HEK293T (cell line): Measurements from ENCODE around the gene CCDC157.
A peak's percentile ranks its signal among the peaks of the same experiment; 100 is the strongest.

Experiments
- CTCF ChIA-PET: fragments of 350-600 bp; formaldehyde crosslinking; extraction: SDS; loops from one replicate; lab custom pipeline; 2021; ENCODE audit warnings: antibody characterized with exemption, inconsistent platforms; lab: Yijun Ruan, JAX
- POLR2A ChIA-PET: fragments of 350-600 bp; formaldehyde crosslinking; extraction: SDS; loops from one replicate; lab custom pipeline; 2020; ENCODE audit warnings: antibody characterized with exemption, inconsistent platforms; lab: Yijun Ruan, JAX
- DNase-seq: peaks from one replicate; pipeline ENCODE4 v3.0.0; 2012; ENCODE audit warnings: mixed read lengths; ENCODE audit errors: extremely low spot score
- ARNT ChIP-seq: fragments of 450-650 bp; IDR thresholded peaks from 2 replicates; pipeline ENCODE4 v1.6.1; 2017; ENCODE audit warnings: mild to moderate bottlenecking
- BHLHE40 ChIP-seq: fragments of 450-650 bp; IDR thresholded peaks from 2 replicates; pipeline ENCODE4 v1.6.1; 2016; ENCODE audit warnings: mild to moderate bottlenecking, moderate library complexity, borderline replicate concordance
- CTBP1 ChIP-seq: fragments of 450-650 bp; IDR thresholded peaks from 2 replicates; pipeline ENCODE4 v1.6.1; 2016; ENCODE audit warnings: borderline replicate concordance
- ELF4 ChIP-seq: fragments of 450-650 bp; IDR thresholded peaks from 2 replicates; pipeline ENCODE4 v1.6.1; 2017; ENCODE audit warnings: antibody characterized with exemption
- FOXA1 ChIP-seq: fragments of 450-650 bp; IDR thresholded peaks from 2 replicates; pipeline ENCODE4 v1.6.1; 2016; ENCODE audit warnings: mild to moderate bottlenecking
- FOXK2 ChIP-seq: fragments of 450-650 bp; IDR thresholded peaks from 2 replicates; pipeline ENCODE4 v1.6.1; 2016; ENCODE audit warnings: mild to moderate bottlenecking
- FOXM1 ChIP-seq: fragments of 450-650 bp; IDR thresholded peaks from 2 replicates; pipeline ENCODE4 v1.6.1; 2017; ENCODE audit warnings: mild to moderate bottlenecking, borderline replicate concordance
- HDGF ChIP-seq: fragments of 450-650 bp; IDR thresholded peaks from 2 replicates; pipeline ENCODE4 v1.6.1; 2017; ENCODE audit warnings: antibody characterized with exemption, borderline replicate concordance
- L3MBTL2 ChIP-seq: fragments of 450-650 bp; conservative IDR thresholded peaks from 2 replicates; pipeline ENCODE4 v1.6.1; 2016; ENCODE audit warnings: mild to moderate bottlenecking
- LEF1 ChIP-seq: fragments of 450-650 bp; IDR thresholded peaks from 2 replicates; pipeline ENCODE4 v1.6.1; 2017; ENCODE audit warnings: mild to moderate bottlenecking, borderline replicate concordance
- NFRKB ChIP-seq: fragments of 450-650 bp; IDR thresholded peaks from 2 replicates; pipeline ENCODE4 v1.6.1; 2016; ENCODE audit warnings: mild to moderate bottlenecking, moderate library complexity
- SP1 ChIP-seq: fragments of 450-650 bp; IDR thresholded peaks from 2 replicates; pipeline ENCODE4 v1.6.1; 2017
- SUZ12 ChIP-seq: fragments of 450-650 bp; IDR thresholded peaks from 2 replicates; pipeline ENCODE4 v1.6.1; 2016; ENCODE audit warnings: mild to moderate bottlenecking
- TARDBP ChIP-seq: fragments of 450-650 bp; IDR thresholded peaks from 2 replicates; pipeline ENCODE4 v1.6.1; 2016
- ZNF384 ChIP-seq: fragments of 450-650 bp; IDR thresholded peaks from 2 replicates; pipeline ENCODE4 v1.6.1; 2016
- TF ChIP-seq, protein P1 (sequence below): fragments of 450-650 bp; IDR thresholded peaks from 2 replicates; pipeline ENCODE4 v1.6.1; 2016

The CCDC157 gene

GRCh38 chr22:30356449-30357235 lies at the start of gene CCDC157, which contains the start of gene SF3A1:
Gene CCDC157 (plus strand): TSS chr22:30357007. CDS start chr22:30366001, 8,994 bp downstream.
Gene SF3A1 (minus strand): TSS chr22:30356894. CDS start chr22:30356792, 102 bp downstream.
- POLR2A ChIA-PET, result interaction anchor here (0.6 to 2.1 kb wide), 30 partner anchors 8 to 803 kb away, joined by 3 to 31 read pairs (median 4); partner anchors contain the start of genes CASTOR1, RNF215, SEC14L2 and TBC1D10A
- TF ChIP-seq L3MBTL2 (peak; percentile 59), SUZ12 (no peak), NFRKB (peak; percentile 47; the same call in 1 of the 2 replicates), TARDBP (no peak), ELF4 (peak; percentile 85), ZNF384 (no peak), CTBP1 (no peak), HDGF (peak; percentile 71; the same call in 1 of the 2 replicates), SP1 (no peak), LEF1 (no peak), FOXM1 (no peak), FOXK2 (no peak), ARNT (no peak), BHLHE40 (no peak), FOXA1 (no peak)
- TF ChIP-seq, protein P1, sequence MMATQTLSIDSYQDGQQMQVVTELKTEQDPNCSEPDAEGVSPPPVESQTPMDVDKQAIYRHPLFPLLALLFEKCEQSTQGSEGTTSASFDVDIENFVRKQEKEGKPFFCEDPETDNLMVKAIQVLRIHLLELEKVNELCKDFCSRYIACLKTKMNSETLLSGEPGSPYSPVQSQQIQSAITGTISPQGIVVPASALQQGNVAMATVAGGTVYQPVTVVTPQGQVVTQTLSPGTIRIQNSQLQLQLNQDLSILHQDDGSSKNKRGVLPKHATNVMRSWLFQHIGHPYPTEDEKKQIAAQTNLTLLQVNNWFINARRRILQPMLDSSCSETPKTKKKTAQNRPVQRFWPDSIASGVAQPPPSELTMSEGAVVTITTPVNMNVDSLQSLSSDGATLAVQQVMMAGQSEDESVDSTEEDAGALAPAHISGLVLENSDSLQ, result no peak
- CTCF ChIA-PET, result interaction anchor here (0.7 to 1.5 kb wide), 3 partner anchors 31 to 69 kb away, joined by 3 to 7 read pairs (median 4); partner anchors contain the start of gene RNF215
- peak; percentile 97 for DNase-seq

DNA sequence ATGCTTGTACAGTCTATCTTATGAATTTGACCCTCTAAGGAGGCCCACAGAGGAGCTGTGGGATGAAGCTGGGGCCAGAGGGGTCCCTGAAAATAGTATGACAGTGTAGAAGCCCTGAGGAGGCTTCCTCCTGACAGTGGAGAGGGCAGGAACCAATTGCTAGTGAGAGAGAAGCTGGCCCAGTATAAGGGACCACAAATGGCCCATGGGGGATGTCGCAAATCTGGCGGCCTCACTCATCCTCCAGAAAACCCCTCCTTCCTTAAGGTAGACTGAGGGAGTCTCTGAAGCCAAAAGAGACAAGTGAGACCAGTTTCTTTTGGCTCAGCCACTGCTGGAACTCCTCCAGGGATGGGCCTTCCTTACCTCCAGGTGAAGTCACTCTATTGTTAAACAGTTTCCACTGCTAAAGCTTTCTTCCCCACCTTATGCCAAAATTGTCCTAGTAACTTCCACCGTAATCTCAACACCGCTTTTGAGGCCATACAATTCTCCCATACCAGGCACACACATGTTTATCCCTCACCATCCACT lies 49.7 kb upstream of the CCDC157 start:
- TF ChIP-seq CTBP1 (no peak), LEF1 (no peak), TARDBP (no peak), ARNT (no peak), L3MBTL2 (no peak), ELF4 (no peak), HDGF (no peak), NFRKB (no peak), FOXM1 (no peak), FOXA1 (no peak)
- TF ChIP-seq, protein P1, result no peak
- ChIA-PET POLR2A (no interaction called here), CTCF (interaction anchor here (0.7 kb wide), 1 partner anchor 447 kb away, joined by 3 read pairs; no protein-coding TSS in a partner anchor)
- DNase-seq, result no peak

- no peak for TF ChIP-seq SUZ12
- no peak for TF ChIP-seq CTBP1
- no peak for TF ChIP-seq FOXM1
- no peak for TF ChIP-seq SP1
- TF ChIP-seq FOXA1, result no peak
- no peak for TF ChIP-seq ELF4
- TF ChIP-seq LEF1, result no peak
- TF ChIP-seq ARNT, result no peak
- TF ChIP-seq L3MBTL2, result no peak
- CTCF ChIA-PET, result interaction anchor here (0.6 kb wide), 1 partner anchor 310 kb away, joined by 3 read pairs; no protein-coding TSS in a partner anchor
- DNase-seq, result no peak
- POLR2A ChIA-PET, result no interaction called here
These were observed 48.7 kb upstream of the CCDC157 start for GRCh38 chr22:30308093-30308492.

GRCh38 chr22:30308518-30309230 lies 48.1 kb upstream of the CCDC157 start:
- TF ChIP-seq ELF4, result no peak
- no peak for DNase-seq
- CTCF ChIA-PET, result no interaction called here
- POLR2A ChIA-PET, result no interaction called here

DNA sequence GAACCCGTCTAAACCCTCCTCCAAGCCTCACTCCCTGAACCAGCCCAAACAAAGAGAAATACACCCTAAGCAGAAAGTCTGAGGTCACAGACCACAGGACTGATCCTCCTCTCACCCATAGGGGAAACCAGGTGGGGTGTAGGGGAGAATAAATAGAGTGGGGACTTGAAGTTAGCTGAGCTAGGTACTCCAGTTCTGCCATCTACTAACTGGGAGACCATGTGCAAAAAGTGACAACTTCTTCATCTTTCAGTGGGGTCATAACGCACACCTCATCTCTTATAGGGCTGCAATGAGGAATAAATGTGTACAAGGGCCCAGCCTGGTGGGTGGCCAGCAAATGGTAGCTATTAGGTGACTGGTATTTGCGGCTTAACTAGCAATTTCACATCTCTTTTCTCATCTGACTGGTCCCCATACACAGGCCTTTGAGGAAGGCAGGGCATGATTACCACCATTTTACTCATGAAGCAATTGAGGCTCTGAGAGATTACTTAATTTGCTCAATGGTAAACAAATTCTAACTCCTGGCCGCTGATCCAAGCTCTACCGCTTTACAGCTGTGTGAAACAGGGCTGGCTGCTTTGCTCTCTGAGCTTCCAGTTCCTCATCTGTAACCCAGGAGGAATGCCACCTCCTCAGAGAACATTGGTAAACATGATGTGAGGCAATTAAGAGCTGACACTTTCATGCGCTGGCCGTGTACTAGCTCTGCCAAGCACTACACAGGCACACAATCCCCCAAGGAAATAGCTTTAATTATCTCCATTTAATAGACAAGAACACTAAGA lies 46.7 kb upstream of the CCDC157 start:
- ChIA-PET POLR2A (interaction anchor here (1.1 kb wide), 1 partner anchor 22 kb away, joined by 3 read pairs; no protein-coding TSS in a partner anchor), CTCF (no interaction called here)
- DNase-seq, result no peak
- TF ChIP-seq ELF4 (no peak), FOXA1 (no peak), NFRKB (no peak), L3MBTL2 (no peak), ZNF384 (no peak), TARDBP (no peak), FOXM1 (no peak)
